Fibroblast of skin of left quadriceps (primary cell): ENCODE measurements around the gene JUND.
A peak's percentile ranks its signal among the peaks of the same experiment; 100 is the strongest.

Experiments
- DNase-seq, 2 experiments: peaks; one replicate each; pipeline ENCODE4 v3.0.0-alpha.2; 2013; ENCODE audit warnings: low read depth in 2 of 2

JUND gene

GRCh38 chr19:18290302-18291018 lies 9.0 kb upstream of the JUND start:
- no peak for DNase-seq

- DNase-seq, result no peak
Observed at GRCh38 chr19:18289471-18290301, 8.3 kb upstream of the JUND start.

- DNase-seq, result no peak
Observed at GRCh38 chr19:18287836-18288772, 6.7 kb upstream of the JUND start.

GRCh38 chr19:18286973-18287635 lies 5.7 kb upstream of the JUND start:
- no peak for DNase-seq

GRCh38 chr19:18284712-18285360 lies 3.4 kb upstream of the JUND start:
- no peak for DNase-seq

GRCh38 chr19:18283338-18283737 lies 1.9 kb upstream of the JUND start:
- DNase-seq, result no peak

GRCh38 chr19:18282788-18283141 lies 1.3 kb upstream of the JUND start:
- no peak for DNase-seq

GRCh38 chr19:18282021-18282787 lies 782 bp upstream of the JUND start:
- no peak for DNase-seq

- DNase-seq, result no peak
Observed at GRCh38 chr19:18280247-18281081, 958 bp downstream of the JUND start.

- peak; percentile 91 to 92 for DNase-seq
Observed at GRCh38 chr19:18279516-18280246, 1.7 kb downstream of the JUND start.

GRCh38 chr19:18279266-18279515 lies 2.2 kb downstream of the JUND start:
- no peak for DNase-seq

GRCh38 chr19:18278521-18279265 lies 2.7 kb downstream of the JUND start:
- no peak for DNase-seq

GRCh38 chr19:18274781-18275356 lies 6.6 kb downstream of the JUND start:
- no peak for DNase-seq

GRCh38 chr19:18274219-18274780 lies 7.1 kb downstream of the JUND start, which contains the start of gene IQCN:
Gene IQCN (minus strand): TSS chr19:18274452. CDS start chr19:18269478, 4,974 bp downstream.
- DNase-seq, result no peak

GRCh38 chr19:18273561-18274218 lies 7.7 kb downstream of the JUND start:
- no peak for DNase-seq

GRCh38 chr19:18271433-18271841 lies 10.0 kb downstream of the JUND start:
- no peak for DNase-seq

- DNase-seq, result no peak
Observed at GRCh38 chr19:18270326-18270725, 11.1 kb downstream of the JUND start.
